Measurements from ENCODE around the gene NAPEPLD.

DNA sequence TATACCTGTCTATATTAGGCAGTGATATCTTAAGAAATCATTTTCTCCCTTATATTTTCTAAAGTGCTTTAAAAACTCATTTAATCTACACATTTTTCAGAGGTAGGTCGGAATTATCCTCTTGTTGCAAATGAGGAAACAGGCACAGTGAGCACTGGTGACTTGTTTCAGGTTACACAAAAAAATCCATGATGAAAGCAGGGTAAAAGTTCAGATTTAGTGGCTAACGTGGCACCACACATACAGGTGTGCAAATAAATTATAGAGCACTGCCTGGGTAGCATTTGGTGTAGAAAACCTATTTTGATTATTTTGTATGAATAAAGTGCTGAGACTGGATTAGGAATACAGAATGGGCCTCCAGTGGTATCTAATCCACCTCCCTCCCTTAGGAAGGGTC is 47.4 kb downstream of the NAPEPLD start:
- TF ChIP-seq, protein P1, sequence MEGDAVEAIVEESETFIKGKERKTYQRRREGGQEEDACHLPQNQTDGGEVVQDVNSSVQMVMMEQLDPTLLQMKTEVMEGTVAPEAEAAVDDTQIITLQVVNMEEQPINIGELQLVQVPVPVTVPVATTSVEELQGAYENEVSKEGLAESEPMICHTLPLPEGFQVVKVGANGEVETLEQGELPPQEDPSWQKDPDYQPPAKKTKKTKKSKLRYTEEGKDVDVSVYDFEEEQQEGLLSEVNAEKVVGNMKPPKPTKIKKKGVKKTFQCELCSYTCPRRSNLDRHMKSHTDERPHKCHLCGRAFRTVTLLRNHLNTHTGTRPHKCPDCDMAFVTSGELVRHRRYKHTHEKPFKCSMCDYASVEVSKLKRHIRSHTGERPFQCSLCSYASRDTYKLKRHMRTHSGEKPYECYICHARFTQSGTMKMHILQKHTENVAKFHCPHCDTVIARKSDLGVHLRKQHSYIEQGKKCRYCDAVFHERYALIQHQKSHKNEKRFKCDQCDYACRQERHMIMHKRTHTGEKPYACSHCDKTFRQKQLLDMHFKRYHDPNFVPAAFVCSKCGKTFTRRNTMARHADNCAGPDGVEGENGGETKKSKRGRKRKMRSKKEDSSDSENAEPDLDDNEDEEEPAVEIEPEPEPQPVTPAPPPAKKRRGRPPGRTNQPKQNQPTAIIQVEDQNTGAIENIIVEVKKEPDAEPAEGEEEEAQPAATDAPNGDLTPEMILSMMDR (tag by site-specific recombination; IDR thresholded peaks at IDR 0.05) = no peak
- TF ChIP-seq ZNF704 (tag by site-specific recombination; IDR thresholded peaks at IDR 0.05) = no peak
- no peak for TF ChIP-seq YY1 (tag by site-specific recombination; IDR thresholded peaks at IDR 0.05)
- no peak for TF ChIP-seq PRDM10 (tag by site-specific recombination; IDR thresholded peaks at IDR 0.05)
- TF ChIP-seq BCL11B (tag by site-specific recombination; IDR thresholded peaks at IDR 0.05; ENCODE audit: low read depth) = no peak
- no peak for TF ChIP-seq ZNF548 (tag by site-specific recombination; IDR thresholded peaks at IDR 0.05)
- no peak for TF ChIP-seq TRIM28 (IDR thresholded peaks at IDR 0.05; ENCODE audit: borderline replicate concordance, low read length)
- TF ChIP-seq KLF1 (tag by site-specific recombination; IDR thresholded peaks at IDR 0.05) = no peak
- no peak for TF ChIP-seq ZFP3 (tag by site-specific recombination; IDR thresholded peaks at IDR 0.05; ENCODE audit: low read depth)
- no peak for TF ChIP-seq ZNF223 (tag by site-specific recombination; IDR thresholded peaks at IDR 0.05)
- TF ChIP-seq, protein P2, sequence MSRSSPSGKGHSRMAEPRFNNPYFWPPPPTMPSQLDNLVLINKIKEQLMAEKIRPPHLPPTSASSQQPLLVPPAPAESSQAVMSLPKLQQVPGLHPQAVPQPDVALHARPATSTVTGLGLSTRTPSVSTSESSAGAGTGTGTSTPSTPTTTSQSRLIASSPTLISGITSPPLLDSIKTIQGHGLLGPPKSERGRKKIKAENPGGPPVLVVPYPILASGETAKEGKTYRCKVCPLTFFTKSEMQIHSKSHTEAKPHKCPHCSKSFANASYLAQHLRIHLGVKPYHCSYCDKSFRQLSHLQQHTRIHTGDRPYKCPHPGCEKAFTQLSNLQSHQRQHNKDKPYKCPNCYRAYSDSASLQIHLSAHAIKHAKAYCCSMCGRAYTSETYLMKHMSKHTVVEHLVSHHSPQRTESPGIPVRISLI (tag by site-specific recombination; IDR thresholded peaks at IDR 0.05) = no peak

Data from HEK293 (cell line).